ENCODE data around the gene FARS2.
"Not testable (repeated sequence)": the region's sequence is repeated elsewhere in the genome, so short reads cannot be mapped to it uniquely, and the experiment has no call there.

The FARS2 gene

GRCh38 chr6:5564746-5565145 is 303.4 kb downstream of the FARS2 start:
- H2AK5ac ChIP-seq (ENCODE audit: low read length); H3K4ac ChIP-seq (ENCODE audit: low read depth, low read length); H3K4me3 ChIP-seq (ENCODE audit: low read depth, low read length); H3K4me2 ChIP-seq (ENCODE audit: low read length); H3K27me3 ChIP-seq (ENCODE audit: insufficient read depth, low read length); H3K14ac ChIP-seq (ENCODE audit: low read length); H4K8ac ChIP-seq (ENCODE audit: low read depth, low read length); H3K23ac ChIP-seq (ENCODE audit: low read length); H4K12ac ChIP-seq (ENCODE audit: low read depth, low read length); H2BK12ac ChIP-seq (ENCODE audit: low read length); H3K36me3 ChIP-seq (ENCODE audit: control insufficient read depth in 1 of 2, insufficient read depth in 2 of 2, low read length in 2 of 2); H3K18ac ChIP-seq (ENCODE audit: low read length); H3K27ac ChIP-seq (ENCODE audit: low read depth, low read length); H3K79me1 ChIP-seq (ENCODE audit: low read length); H2BK120ac ChIP-seq (ENCODE audit: insufficient read depth, low read length, poor library complexity); H4K91ac ChIP-seq (ENCODE audit: low read depth, low read length); H2AFZ ChIP-seq (ENCODE audit: insufficient read depth, low read length, poor library complexity); H2BK5ac ChIP-seq (ENCODE audit: low read depth, low read length, poor library complexity); H3K4me1 ChIP-seq (ENCODE audit: control insufficient read depth in 1 of 2, insufficient read depth in 2 of 2, low read length in 2 of 2); H3K9me3 ChIP-seq (ENCODE audit: insufficient read depth, low read depth, low read length); H3K9ac ChIP-seq (ENCODE audit: low read length); H3K79me2 ChIP-seq (ENCODE audit: control insufficient read depth, insufficient read depth, low read length, poor library complexity): not testable (repeated sequence)
- peak in 1 of 2 donors; percentile 19 for DNase-seq
- WGBS (ENCODE audit: extremely low coverage, insufficient coverage, insufficient read length) = no CpG with 5 or more reads among the region's 3 CpGs

DNA sequence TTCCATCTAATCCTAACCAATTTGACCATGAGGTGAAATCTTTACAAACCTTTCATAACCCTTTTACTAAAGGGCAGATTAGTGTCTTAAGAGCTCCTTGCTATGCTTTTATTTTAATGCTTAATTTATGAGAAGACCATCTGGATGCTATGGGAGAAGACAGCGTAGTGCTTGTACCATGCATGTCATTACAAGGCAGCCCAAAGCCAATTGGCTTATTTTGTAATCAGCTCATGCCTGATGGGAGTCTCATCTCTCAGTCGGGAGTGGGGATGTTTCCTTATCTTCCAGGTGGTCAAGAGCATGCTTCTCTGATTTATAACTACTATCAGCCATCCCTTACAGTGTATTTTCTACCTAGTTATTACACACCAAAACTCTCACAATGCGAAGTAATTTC is 304.7 kb downstream of the FARS2 start:
- H3K79me1 ChIP-seq (ENCODE audit: low read length) = no peaks in the 10 kb centered on the region
- H3K36me3 ChIP-seq (ENCODE audit: control insufficient read depth in 1 of 2, insufficient read depth in 2 of 2, low read length in 2 of 2) = no peaks in the 10 kb centered on the region
- no peak overlapping the region for H2BK120ac ChIP-seq (ENCODE audit: insufficient read depth, low read length, poor library complexity)
- DNase-seq = no peak
- H3K4me2 ChIP-seq (ENCODE audit: low read length) = no peak overlapping the region
- H3K9me3 ChIP-seq (ENCODE audit: insufficient read depth, low read depth, low read length) = no peaks in the 10 kb centered on the region
- H4K8ac ChIP-seq (ENCODE audit: low read depth, low read length) = no peak overlapping the region
- no peak overlapping the region for H3K4me3 ChIP-seq (ENCODE audit: low read depth, low read length)
- no CpG with 5 or more reads among the region's 3 CpGs for WGBS (ENCODE audit: extremely low coverage, insufficient coverage, insufficient read length)
- no peak overlapping the region for H2BK5ac ChIP-seq (ENCODE audit: low read depth, low read length, poor library complexity)
- no peak overlapping the region for H4K91ac ChIP-seq (ENCODE audit: low read depth, low read length)
- H3K4ac ChIP-seq (ENCODE audit: low read depth, low read length) = no peak overlapping the region
- no peak overlapping the region for H3K9ac ChIP-seq (ENCODE audit: low read length)
- H2BK12ac ChIP-seq (ENCODE audit: low read length) = no peak overlapping the region
- no peaks in the 10 kb centered on the region for H3K79me2 ChIP-seq (ENCODE audit: control insufficient read depth, insufficient read depth, low read length, poor library complexity)
- H3K4me1 ChIP-seq (ENCODE audit: control insufficient read depth in 1 of 2, insufficient read depth in 2 of 2, low read length in 2 of 2) = no peaks in the 10 kb centered on the region
- no peak overlapping the region for H2AK5ac ChIP-seq (ENCODE audit: low read length)
- H3K27ac ChIP-seq (ENCODE audit: low read depth, low read length) = no peak overlapping the region
- H3K14ac ChIP-seq (ENCODE audit: low read length) = no peak overlapping the region
- H3K23ac ChIP-seq (ENCODE audit: low read length) = no peak overlapping the region
- H3K18ac ChIP-seq (ENCODE audit: low read length) = no peak overlapping the region
- no peaks in the 10 kb centered on the region for H3K27me3 ChIP-seq (ENCODE audit: insufficient read depth, low read length)
- no peak overlapping the region for H4K12ac ChIP-seq (ENCODE audit: low read depth, low read length)
- H2AFZ ChIP-seq (ENCODE audit: insufficient read depth, low read length, poor library complexity) = no peak overlapping the region

GRCh38 chr6:5566718-5567117 is 305.4 kb downstream of the FARS2 start:
- WGBS (ENCODE audit: extremely low coverage, insufficient coverage, insufficient read length) = no CpG with 5 or more reads among the region's 4 CpGs
- Histone ChIP-seq H3K14ac (ENCODE audit: low read length) (no peak overlapping the region), H3K4me2 (ENCODE audit: low read length) (no peak overlapping the region), H3K79me2 (ENCODE audit: control insufficient read depth, insufficient read depth, low read length, poor library complexity) (no peaks in the 10 kb centered on the region), H2AFZ (ENCODE audit: insufficient read depth, low read length, poor library complexity) (no peak overlapping the region), H4K8ac (ENCODE audit: low read depth, low read length) (no peak overlapping the region), H3K79me1 (ENCODE audit: low read length) (no peaks in the 10 kb centered on the region), H3K4me3 (ENCODE audit: low read depth, low read length) (no peak overlapping the region), H4K91ac (ENCODE audit: low read depth, low read length) (no peak overlapping the region), H4K12ac (ENCODE audit: low read depth, low read length) (no peak overlapping the region), H3K4me1 (ENCODE audit: control insufficient read depth in 1 of 2, insufficient read depth in 2 of 2, low read length in 2 of 2) (no peaks in the 10 kb centered on the region), H3K9me3 (ENCODE audit: insufficient read depth, low read depth, low read length) (no peaks in the 10 kb centered on the region), H3K9ac (ENCODE audit: low read length) (no peak overlapping the region), H2AK5ac (ENCODE audit: low read length) (no peak overlapping the region), H2BK12ac (ENCODE audit: low read length) (no peak overlapping the region), H2BK120ac (ENCODE audit: insufficient read depth, low read length, poor library complexity) (no peak overlapping the region), H3K23ac (ENCODE audit: low read length) (no peak overlapping the region), H3K27ac (ENCODE audit: low read depth, low read length) (no peak overlapping the region), H3K4ac (ENCODE audit: low read depth, low read length) (no peak overlapping the region), H2BK5ac (ENCODE audit: low read depth, low read length, poor library complexity) (no peak overlapping the region), H3K18ac (ENCODE audit: low read length) (no peak overlapping the region), H3K36me3 (ENCODE audit: control insufficient read depth in 1 of 2, insufficient read depth in 2 of 2, low read length in 2 of 2) (no peaks in the 10 kb centered on the region), H3K27me3 (ENCODE audit: insufficient read depth, low read length) (no peaks in the 10 kb centered on the region)
- no peak for DNase-seq

GRCh38 chr6:5567352-5567751 is 306.0 kb downstream of the FARS2 start:
- H3K27me3 ChIP-seq (ENCODE audit: insufficient read depth, low read length) = no peaks in the 10 kb centered on the region
- no peak overlapping the region for H4K8ac ChIP-seq (ENCODE audit: low read depth, low read length)
- no peak overlapping the region for H2BK120ac ChIP-seq (ENCODE audit: insufficient read depth, low read length, poor library complexity)
- no peaks in the 10 kb centered on the region for H3K79me1 ChIP-seq (ENCODE audit: low read length)
- H3K4me3 ChIP-seq (ENCODE audit: low read depth, low read length) = no peak overlapping the region
- H3K14ac ChIP-seq (ENCODE audit: low read length) = no peak overlapping the region
- H3K4me1 ChIP-seq (ENCODE audit: control insufficient read depth in 1 of 2, insufficient read depth in 2 of 2, low read length in 2 of 2) = no peaks in the 10 kb centered on the region
- no peak overlapping the region for H3K27ac ChIP-seq (ENCODE audit: low read depth, low read length)
- no peak overlapping the region for H3K4ac ChIP-seq (ENCODE audit: low read depth, low read length)
- H3K36me3 ChIP-seq (ENCODE audit: control insufficient read depth in 1 of 2, insufficient read depth in 2 of 2, low read length in 2 of 2) = no peaks in the 10 kb centered on the region
- no peak overlapping the region for H3K23ac ChIP-seq (ENCODE audit: low read length)
- DNase-seq = no peak
- no CpG with 5 or more reads among the region's 3 CpGs for WGBS (ENCODE audit: extremely low coverage, insufficient coverage, insufficient read length)
- H2AK5ac ChIP-seq (ENCODE audit: low read length) = no peak overlapping the region
- no peak overlapping the region for H2BK5ac ChIP-seq (ENCODE audit: low read depth, low read length, poor library complexity)
- no peaks in the 10 kb centered on the region for H3K9me3 ChIP-seq (ENCODE audit: insufficient read depth, low read depth, low read length)
- no peak overlapping the region for H2AFZ ChIP-seq (ENCODE audit: insufficient read depth, low read length, poor library complexity)
- H3K18ac ChIP-seq (ENCODE audit: low read length) = no peak overlapping the region
- H4K91ac ChIP-seq (ENCODE audit: low read depth, low read length) = no peak overlapping the region
- H4K12ac ChIP-seq (ENCODE audit: low read depth, low read length) = no peak overlapping the region
- no peak overlapping the region for H3K9ac ChIP-seq (ENCODE audit: low read length)
- H3K4me2 ChIP-seq (ENCODE audit: low read length) = no peak overlapping the region
- no peak overlapping the region for H2BK12ac ChIP-seq (ENCODE audit: low read length)
- H3K79me2 ChIP-seq (ENCODE audit: control insufficient read depth, insufficient read depth, low read length, poor library complexity) = no peaks in the 10 kb centered on the region
